T-helper 1 cell treated with Interleukin-12 subunit alpha and Interleukin-12 subunit beta and Interleukin-4 antibody, amounts not matched to agents 30 μg/mL and 1 μg/mL, for 36 hours (primary cell): ENCODE measurements around the gene FBLN2.

Experiments
- H3K27ac Mint-ChIP-seq: one replicate; pipeline ENCODE4 v1.8.0; 2021; ENCODE audit warnings: mild to moderate bottlenecking, mixed read lengths
- H3K27me3 Mint-ChIP-seq: one replicate; pipeline ENCODE4 v1.8.0; 2021; ENCODE audit warnings: low read depth, mixed read lengths
- H3K36me3 Mint-ChIP-seq: one replicate; pipeline ENCODE4 v1.8.0; 2021; ENCODE audit warnings: low read depth, mixed read lengths
- H3K4me1 Mint-ChIP-seq: one replicate; pipeline ENCODE4 v1.8.0; 2021; ENCODE audit warnings: low read depth, mixed read lengths
- H3K4me3 Mint-ChIP-seq: one replicate; pipeline ENCODE4 v1.8.0; 2021; ENCODE audit warnings: mild to moderate bottlenecking, moderate library complexity, mixed read lengths
- H3K9me3 Mint-ChIP-seq: one replicate; pipeline ENCODE4 v1.8.0; 2021; ENCODE audit warnings: mixed read lengths

Gene FBLN2

DNA sequence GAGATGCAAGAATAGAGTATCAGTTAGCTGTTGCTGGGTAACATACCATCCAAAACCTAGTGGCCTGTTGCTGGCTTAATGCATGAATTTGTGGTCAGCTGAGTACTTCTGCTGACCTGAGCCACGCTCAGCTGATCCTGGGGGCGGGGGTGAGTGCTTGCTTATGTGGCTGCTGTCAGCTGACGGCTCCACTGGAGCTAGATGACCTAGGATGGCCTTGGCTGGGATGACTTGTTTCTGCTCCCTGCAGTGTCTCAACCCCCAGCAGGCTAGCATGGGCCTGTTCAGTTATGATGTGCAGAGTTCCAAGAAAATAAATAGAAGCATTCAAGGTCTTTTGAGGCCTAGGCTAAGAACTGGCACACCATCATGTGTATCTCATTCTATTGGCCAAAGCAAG lies 63.9 kb downstream of the FBLN2 start:
- Mint-ChIP-seq H3K27ac (no peak overlapping the region), H3K9me3 (no peaks in the 10 kb centered on the region), H3K4me1 (no peaks in the 10 kb centered on the region), H3K36me3 (no peaks in the 10 kb centered on the region), H3K27me3 (no peaks in the 10 kb centered on the region), H3K4me3 (no peak overlapping the region)

DNA sequence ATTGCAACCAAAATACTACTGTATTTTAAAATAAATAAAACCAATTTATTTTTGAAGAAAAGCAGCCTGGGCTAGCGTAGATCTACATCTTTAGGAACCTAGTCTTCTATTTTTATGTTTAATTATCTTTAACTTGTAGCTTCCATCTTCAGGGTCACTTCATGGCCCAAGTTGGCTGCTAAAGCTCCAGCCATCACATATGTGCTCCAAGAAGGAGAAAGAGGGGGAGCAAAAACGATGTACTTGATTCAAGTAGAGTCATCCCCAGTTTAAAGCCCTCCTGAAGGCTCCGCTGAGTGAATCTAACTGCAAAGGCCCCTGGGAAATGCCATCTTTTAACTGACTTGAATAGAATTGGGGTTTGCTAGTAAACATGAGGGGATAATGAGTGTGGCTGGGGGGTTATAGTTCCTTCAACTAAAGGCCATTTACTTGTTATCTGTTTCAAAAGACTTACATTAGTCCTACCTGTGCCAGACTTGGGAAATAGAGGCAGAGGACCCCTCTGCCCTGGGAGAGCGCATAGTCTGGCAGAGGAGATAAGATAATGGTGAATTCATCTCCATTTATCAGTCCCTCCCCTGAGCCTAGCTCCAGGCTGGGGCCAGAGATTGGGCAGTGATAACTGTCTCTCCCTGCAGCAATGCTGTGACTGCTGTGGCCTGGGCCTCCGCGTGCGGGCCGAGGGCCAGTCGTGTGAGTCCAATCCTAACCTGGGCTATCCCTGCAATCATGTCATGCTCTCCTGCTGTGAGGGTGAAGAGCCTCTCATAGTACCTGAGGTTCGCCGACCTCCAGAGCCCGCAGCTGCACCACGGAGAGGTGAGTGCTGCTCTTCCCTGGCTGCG lies 64.6 kb downstream of the FBLN2 start:
- Mint-ChIP-seq H3K4me1 (no peaks in the 10 kb centered on the region), H3K36me3 (no peaks in the 10 kb centered on the region), H3K27ac (no peak overlapping the region), H3K4me3 (no peak overlapping the region), H3K27me3 (no peaks in the 10 kb centered on the region), H3K9me3 (no peaks in the 10 kb centered on the region)

DNA sequence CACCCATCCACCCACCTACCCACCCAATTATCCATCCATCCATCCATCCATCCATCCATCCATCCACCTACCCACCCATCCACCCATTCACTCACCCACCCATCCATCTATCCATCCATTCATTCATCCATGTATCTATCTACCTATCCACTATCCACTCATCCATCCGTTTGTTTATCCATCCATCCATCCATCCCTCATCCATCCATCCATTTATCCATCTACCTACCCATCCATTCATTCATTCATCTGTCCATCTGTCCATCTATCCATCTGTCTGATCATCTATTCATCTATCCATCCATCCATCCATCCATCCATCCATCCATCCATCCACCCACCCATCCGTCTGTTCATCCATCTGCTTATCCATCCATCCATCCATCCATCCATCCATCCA lies 65.7 kb downstream of the FBLN2 start:
- Mint-ChIP-seq H3K9me3 (no peaks in the 10 kb centered on the region), H3K4me1 (no peaks in the 10 kb centered on the region), H3K27me3 (no peaks in the 10 kb centered on the region), H3K4me3 (no peak overlapping the region), H3K36me3 (no peaks in the 10 kb centered on the region), H3K27ac (no peak overlapping the region)

DNA sequence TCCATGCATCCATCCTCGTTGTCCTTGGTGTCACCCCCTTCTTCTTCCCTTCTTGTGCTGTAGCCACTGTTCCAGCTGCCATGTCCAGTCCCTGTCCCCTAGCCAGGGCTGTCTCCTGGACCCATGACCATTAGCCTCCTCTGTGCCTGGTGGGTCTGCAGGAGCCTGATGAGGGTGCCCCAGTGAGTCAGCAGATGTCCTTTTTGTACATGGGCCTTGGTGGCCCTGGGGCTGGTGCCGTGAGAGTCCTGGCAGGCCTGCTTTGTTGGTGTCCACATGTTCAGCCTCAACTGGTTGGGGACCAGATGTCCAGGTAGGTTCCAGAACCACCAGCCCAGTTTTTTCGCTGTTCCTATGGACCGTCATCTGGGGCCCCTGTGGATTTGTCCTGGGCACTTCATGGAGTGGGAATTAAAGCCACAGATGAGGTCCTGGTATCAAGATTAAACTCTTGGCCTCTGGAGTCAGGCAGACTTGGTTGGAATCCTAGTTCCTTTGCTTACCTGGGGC lies 66.1 kb downstream of the FBLN2 start:
- Mint-ChIP-seq H3K9me3 (no peaks in the 10 kb centered on the region), H3K27me3 (no peaks in the 10 kb centered on the region), H3K27ac (no peak overlapping the region), H3K4me1 (no peaks in the 10 kb centered on the region), H3K4me3 (no peak overlapping the region), H3K36me3 (no peaks in the 10 kb centered on the region)

DNA sequence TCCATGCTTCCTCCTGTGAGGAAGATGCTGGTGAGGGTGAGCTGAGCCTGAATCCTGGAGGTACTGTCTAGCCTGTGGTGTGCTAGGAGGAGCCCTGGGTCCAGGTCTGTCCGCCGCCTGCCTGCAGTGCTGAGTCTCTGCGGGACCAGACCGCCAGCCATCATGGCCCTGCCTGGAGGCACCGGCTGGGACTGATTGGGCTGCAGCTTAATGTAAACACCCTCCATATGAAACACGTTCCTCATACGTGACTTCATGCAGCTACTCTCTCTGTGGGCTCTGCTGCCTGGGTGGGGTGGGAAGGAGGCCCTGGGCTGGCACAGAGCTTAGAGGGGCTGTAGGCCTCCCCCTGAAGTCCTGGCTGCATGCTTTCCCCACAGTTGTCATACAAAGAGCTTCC lies 67.4 kb downstream of the FBLN2 start:
- Mint-ChIP-seq H3K4me1 (no peaks in the 10 kb centered on the region), H3K4me3 (no peak overlapping the region), H3K9me3 (no peaks in the 10 kb centered on the region), H3K27ac (no peak overlapping the region), H3K36me3 (no peaks in the 10 kb centered on the region), H3K27me3 (no peaks in the 10 kb centered on the region)

DNA sequence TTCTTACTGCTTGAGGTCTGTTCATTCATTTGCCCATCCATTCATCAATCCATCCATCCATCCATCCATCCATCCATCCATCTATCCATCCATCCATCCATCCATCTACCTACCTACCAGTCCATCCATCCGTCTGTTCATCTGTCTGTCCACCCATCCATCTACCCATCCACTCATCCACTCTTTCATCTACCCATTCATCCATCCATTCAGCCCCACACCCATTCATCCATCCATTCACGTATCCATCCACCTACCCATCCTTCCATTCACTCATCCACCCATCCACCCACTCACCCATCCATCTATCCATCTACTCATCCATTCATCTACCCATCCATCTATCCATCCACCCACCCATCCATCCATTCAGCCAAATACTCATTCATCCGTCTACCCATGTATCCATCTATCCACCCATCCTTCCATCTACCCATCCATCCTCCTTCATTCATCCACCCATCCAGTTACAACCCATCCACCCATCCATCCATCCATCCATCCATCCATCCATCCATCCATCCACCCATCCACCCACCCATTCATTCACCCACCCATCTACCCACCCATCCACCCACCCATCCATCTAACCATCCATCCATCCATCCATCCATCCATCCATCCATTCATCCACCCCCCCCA lies 68.3 kb downstream of the FBLN2 start:
- no peak overlapping the region for H3K4me3 Mint-ChIP-seq
- no peaks in the 10 kb centered on the region for H3K9me3 Mint-ChIP-seq
- H3K4me1 Mint-ChIP-seq, result no peaks in the 10 kb centered on the region
- no peak overlapping the region for H3K27ac Mint-ChIP-seq
- no peaks in the 10 kb centered on the region for H3K27me3 Mint-ChIP-seq
- H3K36me3 Mint-ChIP-seq, result no peaks in the 10 kb centered on the region

DNA sequence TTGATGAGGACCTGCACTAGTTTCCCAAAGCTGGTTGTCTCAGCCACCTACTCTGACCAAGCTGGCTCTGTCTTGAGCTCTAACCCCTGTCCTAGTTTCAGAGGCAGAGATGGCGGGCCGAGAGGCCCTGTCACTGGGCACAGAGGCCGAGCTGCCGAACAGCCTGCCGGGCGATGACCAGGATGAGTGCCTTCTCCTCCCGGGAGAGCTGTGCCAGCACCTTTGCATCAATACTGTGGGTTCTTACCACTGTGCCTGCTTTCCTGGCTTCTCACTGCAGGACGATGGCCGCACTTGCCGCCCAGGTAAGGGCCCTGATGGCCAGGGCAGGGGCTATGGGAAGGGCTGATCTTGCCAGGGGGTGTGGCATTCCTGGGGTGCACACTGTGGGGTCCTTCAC lies 69.1 kb downstream of the FBLN2 start:
- Mint-ChIP-seq H3K36me3 (no peaks in the 10 kb centered on the region), H3K9me3 (no peaks in the 10 kb centered on the region), H3K4me1 (no peaks in the 10 kb centered on the region), H3K4me3 (no peak overlapping the region), H3K27me3 (no peaks in the 10 kb centered on the region), H3K27ac (no peak overlapping the region)

DNA sequence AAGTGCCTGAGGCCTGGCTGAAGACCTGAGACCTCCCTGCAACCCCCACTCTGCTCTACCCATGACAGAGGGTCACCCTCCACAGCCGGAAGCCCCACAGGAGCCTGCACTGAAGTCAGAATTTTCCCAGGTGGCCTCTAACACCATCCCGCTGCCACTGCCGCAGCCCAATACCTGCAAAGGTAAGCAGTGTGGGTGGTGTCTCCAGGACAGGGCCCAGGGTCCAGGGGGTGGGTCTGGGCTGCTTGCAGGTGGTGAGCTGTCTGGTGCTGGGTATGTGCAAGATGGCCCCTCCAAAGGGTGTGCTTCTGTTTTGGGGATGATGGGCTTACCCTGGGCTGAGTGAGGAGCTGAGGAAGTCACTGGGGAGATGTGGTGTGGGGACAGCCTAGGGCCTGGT lies 69.9 kb downstream of the FBLN2 start:
- no peaks in the 10 kb centered on the region for H3K36me3 Mint-ChIP-seq
- no peaks in the 10 kb centered on the region for H3K9me3 Mint-ChIP-seq
- no peaks in the 10 kb centered on the region for H3K4me1 Mint-ChIP-seq
- H3K27ac Mint-ChIP-seq, result no peak overlapping the region
- H3K27me3 Mint-ChIP-seq, result no peaks in the 10 kb centered on the region
- H3K4me3 Mint-ChIP-seq, result no peak overlapping the region

DNA sequence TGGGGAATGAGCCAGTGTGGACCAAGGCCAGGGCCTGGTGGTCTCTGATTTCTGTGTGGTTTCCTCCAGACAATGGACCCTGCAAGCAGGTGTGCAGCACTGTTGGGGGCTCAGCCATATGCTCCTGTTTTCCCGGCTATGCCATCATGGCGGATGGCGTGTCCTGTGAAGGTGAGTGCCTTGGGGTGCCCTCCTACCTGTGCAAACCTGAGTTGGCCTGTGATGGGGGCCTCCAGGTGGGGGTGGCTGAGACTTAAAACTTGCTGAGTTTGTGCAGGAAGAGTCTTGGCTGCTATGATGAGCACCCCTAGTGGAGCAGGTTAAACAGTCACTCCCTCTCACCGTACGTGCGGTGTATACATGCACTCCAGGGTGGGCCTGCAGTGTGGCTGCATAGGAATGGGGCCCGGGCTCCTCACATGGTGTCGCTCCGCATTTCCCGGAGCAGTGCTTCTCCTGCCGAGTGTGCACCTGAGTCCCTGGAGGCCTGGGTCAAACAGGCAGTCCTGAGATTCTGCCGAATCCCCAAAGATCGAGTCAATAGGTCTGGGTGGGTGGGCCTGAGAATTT lies 70.8 kb downstream of the FBLN2 start:
- Mint-ChIP-seq H3K27me3 (no peaks in the 10 kb centered on the region), H3K27ac (no peak overlapping the region)

DNA sequence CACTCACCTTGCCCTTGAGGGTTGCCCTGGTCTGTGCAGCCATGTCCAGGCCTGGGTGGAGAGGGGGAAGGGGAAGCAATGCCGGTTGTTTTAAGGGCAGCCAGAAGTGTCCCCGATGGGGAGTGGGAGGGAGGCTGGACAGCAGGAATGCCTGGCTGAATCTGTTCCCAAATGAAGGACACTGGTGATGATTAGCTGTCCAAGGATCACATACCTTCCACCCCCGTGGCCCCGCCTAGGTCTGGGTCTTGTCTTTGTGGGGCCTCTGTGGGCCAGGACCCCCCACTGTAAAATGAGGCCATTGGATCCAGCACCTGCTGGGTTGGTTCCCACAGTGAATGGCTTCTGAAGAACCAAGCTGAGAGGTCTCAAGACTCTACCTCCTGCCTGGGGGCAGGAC lies 71.4 kb downstream of the FBLN2 start:
- Mint-ChIP-seq H3K9me3 (no peaks in the 10 kb centered on the region), H3K4me3 (no peak overlapping the region), H3K36me3 (no peaks in the 10 kb centered on the region), H3K27me3 (no peaks in the 10 kb centered on the region), H3K4me1 (no peaks in the 10 kb centered on the region), H3K27ac (no peak overlapping the region)

More for the DNA sequence above, 70.8 kb downstream of the FBLN2 start:
- Mint-ChIP-seq H3K36me3 (no peaks in the 10 kb centered on the region), H3K4me3 (no peak overlapping the region), H3K4me1 (no peaks in the 10 kb centered on the region), H3K9me3 (no peaks in the 10 kb centered on the region)

DNA sequence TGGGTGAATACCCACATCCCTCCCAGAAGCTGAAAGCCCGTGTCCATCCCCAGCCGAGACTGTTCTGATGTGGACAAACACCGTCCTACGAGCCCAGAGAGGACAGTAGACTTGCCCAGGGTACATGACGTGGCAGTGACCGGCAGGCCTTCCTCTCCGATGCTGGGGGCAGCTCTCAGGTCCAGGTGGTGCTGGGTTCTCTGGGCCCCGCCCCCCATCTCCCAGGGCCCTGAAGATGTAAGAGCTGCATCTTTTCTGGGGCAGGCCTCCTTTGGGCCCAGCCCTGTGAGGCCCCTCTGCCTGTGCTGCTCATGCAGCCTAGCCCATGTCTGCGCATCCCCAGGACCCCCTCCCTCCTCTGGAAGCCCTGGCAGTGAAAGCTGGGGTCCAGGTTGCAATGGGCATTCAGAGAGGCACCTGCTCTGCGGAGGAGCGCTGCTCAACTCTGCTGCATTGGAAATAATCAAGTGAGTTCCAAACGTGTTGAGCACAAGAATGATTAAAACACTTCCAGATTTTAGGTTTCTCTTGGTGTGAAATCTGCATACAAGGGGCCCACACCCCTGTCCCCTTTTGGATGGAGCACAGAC lies 71.9 kb downstream of the FBLN2 start:
- no peaks in the 10 kb centered on the region for H3K9me3 Mint-ChIP-seq
- no peak overlapping the region for H3K27ac Mint-ChIP-seq
- H3K4me3 Mint-ChIP-seq, result no peak overlapping the region
- no peaks in the 10 kb centered on the region for H3K4me1 Mint-ChIP-seq
- H3K27me3 Mint-ChIP-seq, result no peaks in the 10 kb centered on the region
- H3K36me3 Mint-ChIP-seq, result no peaks in the 10 kb centered on the region

DNA sequence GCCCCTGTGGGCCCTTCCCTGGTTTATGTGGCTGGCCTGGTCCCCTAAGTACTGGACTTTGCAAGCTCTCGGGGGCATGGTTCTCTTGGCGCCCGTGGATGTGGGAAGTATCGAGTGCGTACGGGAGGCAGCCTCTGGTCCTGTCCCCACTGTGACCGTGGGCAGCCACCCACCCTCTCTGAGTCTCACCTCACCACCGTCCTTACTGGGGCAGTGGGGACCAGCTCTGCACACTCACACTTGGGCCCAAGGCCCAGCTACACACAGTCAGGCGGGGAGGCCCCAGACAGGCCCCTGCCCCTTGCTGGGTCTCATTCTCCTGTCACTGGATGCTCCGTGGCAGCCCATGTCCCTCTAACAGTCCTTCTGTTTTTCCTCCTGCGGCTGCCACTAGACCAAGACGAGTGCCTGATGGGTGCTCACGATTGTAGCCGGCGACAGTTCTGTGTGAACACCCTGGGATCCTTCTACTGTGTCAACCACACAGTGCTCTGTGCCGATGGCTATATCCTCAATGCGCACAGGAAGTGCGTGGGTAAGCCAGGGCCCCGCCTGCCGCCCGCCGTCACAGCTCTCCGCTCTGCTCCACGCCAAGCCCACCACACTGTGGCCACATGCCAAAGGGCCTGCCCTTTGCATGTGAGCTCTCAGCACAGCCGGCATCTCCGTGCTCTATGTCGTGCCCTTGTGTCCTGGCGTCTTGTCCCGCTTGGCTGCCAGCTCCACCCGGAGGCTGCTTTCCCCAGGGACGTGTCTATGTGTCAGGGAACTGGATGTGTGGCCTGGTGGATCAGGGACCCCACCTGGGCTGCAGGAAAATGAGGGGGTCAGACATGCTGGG lies 72.7 kb downstream of the FBLN2 start:
- Mint-ChIP-seq H3K36me3 (no peaks in the 10 kb centered on the region), H3K4me3 (peak overlapping the region; percentile 67), H3K27me3 (no peaks in the 10 kb centered on the region), H3K4me1 (no peaks in the 10 kb centered on the region), H3K9me3 (no peaks in the 10 kb centered on the region), H3K27ac (peak overlapping the region; percentile 84)

DNA sequence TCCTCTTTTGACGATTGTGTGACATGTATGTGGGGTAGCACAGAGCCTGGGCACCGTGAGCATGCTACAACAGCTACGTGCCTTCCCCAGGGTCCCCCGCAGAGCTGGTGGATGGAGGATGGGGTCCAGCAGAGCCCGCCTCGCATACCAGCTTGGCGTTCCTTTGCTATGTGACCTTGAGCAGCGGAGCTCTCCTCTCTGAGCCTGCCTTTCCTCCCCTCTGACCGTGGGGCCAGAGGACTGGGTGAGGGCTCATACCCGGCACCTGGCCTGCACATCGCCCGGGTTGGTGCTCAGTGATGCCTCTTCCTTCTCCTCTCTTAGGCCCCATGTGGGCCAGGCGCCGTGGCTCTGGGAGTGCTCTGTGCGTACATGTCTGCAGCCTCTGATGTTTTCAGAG lies 73.4 kb downstream of the FBLN2 start:
- Mint-ChIP-seq H3K9me3 (no peaks in the 10 kb centered on the region), H3K27ac (no peak overlapping the region), H3K4me1 (no peaks in the 10 kb centered on the region), H3K36me3 (no peaks in the 10 kb centered on the region), H3K4me3 (no peak overlapping the region), H3K27me3 (no peaks in the 10 kb centered on the region)

DNA sequence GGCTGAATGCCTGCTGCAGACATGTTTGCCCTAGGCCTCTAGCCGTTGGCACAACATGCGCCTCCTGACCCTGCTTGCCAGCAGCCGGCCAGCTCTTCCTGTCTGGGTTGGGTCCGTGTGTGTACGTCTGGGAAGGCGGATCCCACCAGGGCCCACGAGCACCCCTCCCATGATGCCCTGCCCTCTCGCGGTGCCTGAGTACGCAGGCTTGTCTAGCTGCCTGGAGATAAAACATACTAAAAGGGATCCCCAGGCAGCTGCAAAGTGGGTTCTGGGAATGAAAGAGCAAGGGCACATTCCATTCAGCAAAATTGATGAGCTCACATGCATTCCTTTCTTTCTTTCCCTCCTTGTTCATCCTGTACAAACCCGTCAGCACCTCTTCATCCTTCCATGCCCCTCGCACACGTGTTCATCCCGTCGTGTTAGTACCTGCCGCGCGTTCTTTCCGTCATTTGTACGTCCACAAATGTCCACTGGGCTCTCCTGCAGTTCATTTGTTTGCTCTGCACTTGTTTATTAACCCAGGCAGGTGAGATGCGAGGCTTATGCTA lies 74.3 kb downstream of the FBLN2 start:
- no peaks in the 10 kb centered on the region for H3K9me3 Mint-ChIP-seq
- H3K27me3 Mint-ChIP-seq, result no peaks in the 10 kb centered on the region
- no peak overlapping the region for H3K4me3 Mint-ChIP-seq
- H3K4me1 Mint-ChIP-seq, result no peaks in the 10 kb centered on the region
- H3K27ac Mint-ChIP-seq, result no peak overlapping the region
- H3K36me3 Mint-ChIP-seq, result no peaks in the 10 kb centered on the region
